Liver (tissue), 3 donors: Measurements from ENCODE around the gene SLC25A1.

Source experiments
- ATF3 ChIP-seq: IDR thresholded peaks from 2 replicates; pipeline ENCODE4 v1.6.1; 2016; ENCODE audit warnings: antibody characterized with exemption
- CTCF ChIP-seq: fragments of 150-350 bp; IDR thresholded peaks from 2 replicates; pipeline ENCODE4 v1.5.1; 2017; ENCODE audit warnings: improper control_type of control experiment, low read depth, low read length; ENCODE audit not compliant: missing input control
- GABPA ChIP-seq, 2 donors: IDR thresholded peaks in 1 of 2; conservative IDR thresholded peaks in 1 of 2; 2 replicates each; pipeline ENCODE4 v1.6.1; 2016; ENCODE audit warnings: antibody characterized with exemption in 2 of 2, mild to moderate bottlenecking in 1 of 2, moderate library complexity in 1 of 2
- MAX ChIP-seq: IDR thresholded peaks from 2 replicates; pipeline ENCODE4 v1.6.1; 2016; ENCODE audit warnings: antibody characterized with exemption
- RAD21 ChIP-seq, 2 donors: IDR thresholded peaks; 2 replicates each; pipeline ENCODE4 v1.6.1; 2016; ENCODE audit warnings: antibody characterized with exemption in 2 of 2, mild to moderate bottlenecking in 2 of 2
- REST ChIP-seq: IDR thresholded peaks from 2 replicates; pipeline ENCODE4 v1.6.1; 2016; ENCODE audit warnings: antibody characterized with exemption, mild to moderate bottlenecking
- RXRA ChIP-seq, 2 donors: IDR thresholded peaks; 2 replicates each; pipeline ENCODE4 v1.6.1; 2017 to 2018; ENCODE audit warnings: antibody characterized with exemption in 2 of 2, mild to moderate bottlenecking in 1 of 2
- TAF1 ChIP-seq: conservative IDR thresholded peaks from 2 replicates; pipeline ENCODE4 v1.6.1; 2016; ENCODE audit warnings: antibody characterized with exemption, mild to moderate bottlenecking
- YY1 ChIP-seq: IDR thresholded peaks from 2 replicates; pipeline ENCODE4 v1.6.1; 2016; ENCODE audit warnings: antibody characterized with exemption, mild to moderate bottlenecking
- donor health status: healthy.
- donor health status: healthy.

GRCh38 chr22:19149047-19149883, 29.3 kb downstream of the SLC25A1 start:
- no peak for TF ChIP-seq REST
- no peak for TF ChIP-seq CTCF
- no peak for TF ChIP-seq MAX
- no peak for TF ChIP-seq YY1
- no peak for TF ChIP-seq ATF3
- TF ChIP-seq TAF1: no peak
- no peak for TF ChIP-seq RXRA (IDR thresholded peaks at IDR 0.05)
- no peak for TF ChIP-seq GABPA (IDR thresholded peaks at IDR 0.05 in 1 of 2, conservative IDR thresholded peaks at IDR 0.05 in 1 of 2)
- no peak for TF ChIP-seq RAD21 (IDR thresholded peaks at IDR 0.05)
